GM19035 (cell line): Measurements from ENCODE around the gene MICAL2.

ENCODE experiments used
- ATAC-seq: cut with Tn5 transposase; IDR thresholded peaks from one replicate; pipeline ENCODE4 v1.9.1; 2021; ENCODE audit not compliant: unreplicated experiment

MICAL2 gene

DNA sequence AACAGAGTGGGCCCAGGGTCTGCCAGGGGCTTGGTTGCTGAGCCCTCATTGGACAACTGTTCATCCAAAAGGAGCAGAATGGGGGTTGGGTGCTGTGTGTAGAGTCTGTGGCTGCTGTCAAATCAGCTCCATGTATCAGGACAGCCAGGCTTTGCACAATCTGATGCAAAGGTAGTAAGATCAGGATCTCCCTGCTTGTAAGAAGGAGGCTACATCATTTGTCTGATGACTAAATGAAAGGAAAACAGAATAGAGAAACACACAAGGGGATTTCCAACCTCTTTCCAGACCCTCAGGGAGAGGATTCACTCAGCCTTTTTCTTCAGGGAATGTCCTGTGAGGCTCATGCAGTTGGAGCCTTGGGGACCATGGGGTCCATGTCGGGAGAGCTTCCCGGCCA lies 7.2 kb downstream of the MICAL2 start:
- no peak for ATAC-seq

DNA sequence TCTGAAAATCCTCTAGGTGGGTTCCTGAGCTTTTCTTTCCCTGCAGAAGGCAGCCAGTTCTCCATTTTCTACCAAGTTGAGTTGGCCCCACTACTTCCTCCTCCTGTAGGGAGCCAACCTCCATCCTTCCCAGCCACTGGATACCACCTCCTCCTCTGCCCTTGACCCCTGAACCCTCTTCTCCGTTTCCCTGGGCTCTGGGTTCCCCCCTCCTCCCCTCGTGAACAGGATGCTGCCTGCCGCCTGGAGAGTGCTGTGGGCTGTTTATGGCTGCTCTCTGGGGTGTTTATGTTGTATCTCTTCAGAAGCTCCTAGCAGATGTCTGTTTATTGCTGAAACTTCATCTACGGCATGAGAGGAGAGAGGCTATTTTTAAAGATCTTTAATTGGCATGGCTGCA lies 8.6 kb downstream of the MICAL2 start:
- ATAC-seq = no peak

DNA sequence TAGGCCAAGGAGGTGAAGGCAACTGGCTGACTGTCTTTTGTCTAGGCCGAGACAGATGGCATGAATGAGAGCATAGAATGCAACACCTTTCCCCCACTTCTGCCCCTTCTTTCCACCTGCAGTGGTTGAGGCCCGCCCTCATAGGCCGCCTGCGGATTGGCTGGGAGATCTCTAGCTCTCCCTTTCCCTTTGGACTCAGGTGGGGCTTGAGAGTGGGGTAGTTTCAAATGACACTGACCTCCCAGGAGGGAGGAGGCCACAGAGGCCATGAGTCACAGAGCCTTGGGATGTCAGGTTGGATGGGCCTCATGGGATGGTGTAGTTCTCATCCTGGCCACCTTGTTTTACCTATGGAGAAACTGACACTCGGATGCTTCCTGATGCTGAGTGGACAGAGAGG lies 9.1 kb downstream of the MICAL2 start:
- ATAC-seq = no peak

DNA sequence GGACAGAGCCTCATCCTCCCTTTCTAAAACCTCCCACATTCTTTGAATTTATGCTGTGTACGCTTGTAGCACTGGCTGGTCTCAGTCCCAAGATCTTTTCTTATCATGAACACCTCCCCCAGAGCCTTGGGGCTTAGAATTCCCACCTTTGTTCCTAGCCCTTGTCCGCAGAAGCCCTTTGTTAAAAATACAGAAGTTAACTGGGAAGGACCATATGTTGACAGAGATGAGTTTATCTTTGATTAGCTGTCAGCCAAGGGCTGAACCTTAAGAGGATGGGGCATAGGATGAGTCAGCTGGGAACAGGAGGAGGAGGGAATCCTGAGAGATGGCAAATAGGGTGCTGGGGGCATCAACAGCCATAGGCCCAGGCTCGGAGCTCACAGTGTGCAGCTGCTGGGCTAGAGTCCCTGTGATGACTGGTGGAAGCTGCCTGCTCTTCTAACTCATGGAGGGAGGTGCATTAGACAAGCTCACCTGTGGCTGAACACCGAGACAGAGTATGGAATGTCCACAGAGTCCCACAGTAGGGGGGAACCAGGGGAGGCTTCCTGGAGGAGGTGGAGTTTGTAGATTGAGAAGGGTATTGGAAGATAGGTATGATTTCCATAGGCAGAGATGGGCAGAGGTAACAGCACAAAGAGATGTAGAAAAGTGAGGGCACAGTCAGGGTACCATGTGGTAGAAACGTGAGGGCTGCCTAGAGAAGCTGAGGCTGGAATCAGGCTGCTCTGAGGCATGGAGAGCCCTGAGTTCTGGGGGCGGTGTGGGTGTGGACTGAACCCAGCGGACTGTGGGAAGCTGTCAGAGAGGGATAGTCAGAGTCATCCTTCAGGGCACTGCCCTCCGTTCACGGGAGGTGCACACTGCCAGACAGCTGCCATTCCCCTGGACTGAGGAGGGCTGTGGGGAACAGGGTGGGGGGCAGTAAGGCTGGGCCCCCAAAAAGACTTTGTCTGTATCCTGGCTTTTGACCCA lies 9.9 kb downstream of the MICAL2 start:
- no peak for ATAC-seq

DNA sequence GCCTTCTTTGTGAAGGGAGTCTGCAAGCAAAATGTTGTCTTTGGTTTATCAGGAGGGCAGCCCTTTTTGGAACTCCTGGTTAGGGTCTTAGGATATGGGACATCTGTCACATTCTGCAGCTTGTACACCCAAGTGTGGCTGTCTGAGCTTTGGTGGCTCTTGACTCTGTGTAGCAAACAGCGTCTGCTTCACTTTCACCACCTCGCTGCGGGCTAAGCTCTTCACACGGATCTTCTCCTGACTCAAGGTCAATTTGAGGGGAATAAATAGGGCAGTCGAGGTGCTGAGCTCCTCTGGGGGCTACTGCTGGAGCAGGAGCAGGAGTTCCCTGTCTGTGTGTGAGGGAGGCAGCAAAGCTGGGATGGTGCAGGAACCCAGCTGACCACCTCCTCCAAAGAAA lies 10.6 kb downstream of the MICAL2 start:
- ATAC-seq = no peak

DNA sequence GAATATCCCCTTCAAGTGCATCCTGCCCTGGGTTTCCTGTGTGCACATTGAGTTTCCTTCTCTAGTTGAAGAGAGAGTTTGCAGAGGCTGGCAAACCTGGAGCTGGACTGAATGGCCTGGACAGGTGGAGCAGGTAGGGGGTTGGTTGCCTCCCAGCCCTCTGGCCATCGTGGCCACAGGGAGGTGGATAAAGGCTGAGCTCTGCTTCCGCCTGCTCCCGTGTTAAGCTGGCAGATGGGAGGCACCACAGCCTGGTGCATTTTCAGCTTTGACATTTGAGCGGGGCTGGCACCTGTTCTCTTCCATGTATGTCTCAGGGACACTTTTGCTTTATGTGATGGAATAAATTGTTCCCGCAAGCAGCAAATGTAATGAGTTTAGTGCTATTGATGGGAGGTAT lies 11.1 kb downstream of the MICAL2 start:
- ATAC-seq = no peak

DNA sequence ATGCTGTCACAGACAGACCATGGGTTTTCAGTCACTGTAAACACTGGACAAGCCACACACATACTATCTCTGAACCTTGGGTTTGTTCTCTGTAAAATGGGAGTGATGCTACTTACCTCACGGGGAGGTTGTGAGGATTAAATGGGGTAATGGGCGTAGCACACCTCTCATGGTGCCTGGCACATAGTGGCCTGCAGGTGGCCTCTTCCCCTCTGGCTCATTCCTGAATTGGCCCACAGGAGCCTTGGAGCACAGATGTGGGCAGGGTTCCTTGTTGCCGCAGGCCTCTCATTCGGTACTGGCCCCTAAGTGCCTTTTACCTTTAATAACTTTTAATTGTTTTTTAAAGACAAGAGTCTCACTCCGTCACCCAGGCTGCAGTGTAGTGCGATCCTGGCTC lies 11.7 kb downstream of the MICAL2 start:
- ATAC-seq = no peak

DNA sequence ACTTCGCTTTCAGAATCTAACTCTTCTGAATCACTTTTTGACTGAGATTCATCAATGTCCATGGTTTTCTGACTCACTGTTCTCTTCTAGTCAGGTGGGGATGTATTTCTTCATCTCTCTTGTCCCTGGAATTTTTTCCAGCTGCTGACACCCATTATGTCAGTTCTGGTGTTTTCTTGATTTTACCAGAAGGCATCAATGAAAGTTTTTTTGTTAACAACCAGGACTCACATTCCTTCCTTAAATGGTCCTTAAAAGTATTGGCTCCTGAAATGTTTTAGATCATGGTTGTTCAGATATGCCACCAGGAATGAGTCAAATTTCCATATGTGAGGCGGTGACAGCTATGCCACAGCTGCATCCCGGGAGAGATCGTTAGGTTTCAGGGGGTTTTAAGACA lies 12.9 kb downstream of the MICAL2 start:
- no peak for ATAC-seq

DNA sequence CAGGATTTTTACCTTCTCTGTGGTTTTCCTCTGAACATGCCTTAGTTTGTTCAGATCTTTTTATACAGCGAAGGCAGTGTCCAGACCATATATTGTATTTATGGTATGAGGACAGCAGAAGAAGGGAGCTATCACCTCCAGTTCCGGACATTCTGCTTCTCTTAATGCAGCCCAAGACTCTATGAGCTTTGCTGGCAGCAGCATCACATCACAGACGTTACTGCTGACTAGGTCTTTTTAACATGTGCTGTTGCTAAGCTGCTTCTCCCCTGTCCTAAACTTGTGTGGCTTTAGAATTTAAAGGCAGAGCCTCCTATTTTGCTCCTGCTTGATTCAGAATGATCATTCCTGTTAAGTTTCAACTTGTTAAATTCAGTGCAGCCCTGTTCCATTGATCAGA lies 13.4 kb downstream of the MICAL2 start:
- ATAC-seq = no peak

DNA sequence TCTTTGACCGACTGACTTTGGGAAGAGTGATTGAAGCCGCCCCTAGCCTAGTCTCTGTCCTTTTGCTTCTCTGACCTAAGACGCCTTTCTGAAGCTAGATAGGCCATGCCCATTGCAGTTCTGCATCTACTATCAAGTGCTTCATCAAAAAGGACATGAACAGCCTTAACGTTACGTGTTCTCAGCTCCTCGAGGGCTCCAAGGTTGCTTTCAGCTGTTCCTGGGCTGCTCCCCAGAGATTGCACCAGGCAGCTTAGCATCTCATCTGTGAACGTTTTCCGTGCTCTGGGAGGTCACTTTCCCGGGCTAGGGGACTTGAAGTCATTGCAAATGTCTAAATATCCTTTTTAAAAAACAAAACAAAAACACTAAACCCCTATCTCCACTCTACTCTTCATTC lies 13.9 kb downstream of the MICAL2 start:
- ATAC-seq = no peak

DNA sequence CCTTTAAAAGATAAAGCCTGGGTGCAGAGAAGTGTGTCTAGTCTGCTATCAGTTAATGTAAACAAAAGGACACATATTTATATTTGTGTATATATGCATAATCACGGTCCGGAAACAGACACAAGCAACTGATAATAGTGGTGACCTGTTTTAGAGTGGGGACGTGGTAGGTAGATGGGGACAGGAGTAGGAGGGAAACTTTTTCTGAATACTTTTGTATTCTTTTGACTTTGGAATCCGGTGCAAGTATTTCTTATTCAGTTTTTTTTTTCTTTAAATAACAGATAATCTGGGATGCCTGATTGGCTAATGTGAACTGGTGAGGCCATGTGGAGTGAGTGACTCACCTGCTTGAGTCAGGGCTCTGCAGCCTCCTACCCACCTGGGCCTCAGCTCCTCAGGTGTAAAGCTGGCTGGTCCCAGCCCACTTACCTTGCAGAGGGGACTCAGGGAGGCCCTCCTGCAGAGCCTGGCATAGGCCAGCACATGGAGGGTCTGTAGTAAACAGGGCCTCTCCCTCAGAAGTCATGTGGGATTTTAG lies 15.3 kb downstream of the MICAL2 start:
- no peak for ATAC-seq

DNA sequence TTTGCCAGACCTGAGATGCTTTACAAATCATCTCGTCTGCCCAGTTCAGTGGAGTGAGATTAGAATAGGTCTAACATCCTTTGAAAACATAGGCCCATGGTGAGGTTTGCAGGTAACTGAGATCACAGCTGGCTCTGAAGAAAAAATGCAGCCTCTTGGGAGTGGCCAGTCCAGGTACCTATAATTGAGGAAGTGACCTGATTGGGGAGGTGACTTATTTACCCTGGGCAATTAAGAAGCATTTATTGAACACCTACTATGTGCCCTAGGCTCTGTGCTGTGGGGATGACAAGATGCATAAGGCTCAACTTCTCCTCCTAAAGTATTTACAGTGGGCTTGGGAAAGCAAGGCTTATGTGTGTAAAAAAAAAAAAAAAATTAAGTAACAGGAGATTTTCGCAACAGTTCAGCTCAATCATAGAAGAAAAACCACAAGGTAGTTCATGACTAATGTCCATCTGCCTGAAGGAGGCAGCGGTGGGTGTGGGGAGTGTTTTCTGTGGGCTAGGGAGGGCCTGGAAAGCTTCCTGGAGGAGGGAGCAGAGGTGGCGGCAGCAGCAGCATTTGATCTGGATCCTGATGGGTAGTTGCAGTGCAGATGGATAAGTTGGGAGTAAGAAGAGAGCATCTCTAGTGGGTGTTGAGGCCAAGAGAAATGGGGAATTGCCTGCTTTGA lies 16.1 kb downstream of the MICAL2 start:
- no peak for ATAC-seq

DNA sequence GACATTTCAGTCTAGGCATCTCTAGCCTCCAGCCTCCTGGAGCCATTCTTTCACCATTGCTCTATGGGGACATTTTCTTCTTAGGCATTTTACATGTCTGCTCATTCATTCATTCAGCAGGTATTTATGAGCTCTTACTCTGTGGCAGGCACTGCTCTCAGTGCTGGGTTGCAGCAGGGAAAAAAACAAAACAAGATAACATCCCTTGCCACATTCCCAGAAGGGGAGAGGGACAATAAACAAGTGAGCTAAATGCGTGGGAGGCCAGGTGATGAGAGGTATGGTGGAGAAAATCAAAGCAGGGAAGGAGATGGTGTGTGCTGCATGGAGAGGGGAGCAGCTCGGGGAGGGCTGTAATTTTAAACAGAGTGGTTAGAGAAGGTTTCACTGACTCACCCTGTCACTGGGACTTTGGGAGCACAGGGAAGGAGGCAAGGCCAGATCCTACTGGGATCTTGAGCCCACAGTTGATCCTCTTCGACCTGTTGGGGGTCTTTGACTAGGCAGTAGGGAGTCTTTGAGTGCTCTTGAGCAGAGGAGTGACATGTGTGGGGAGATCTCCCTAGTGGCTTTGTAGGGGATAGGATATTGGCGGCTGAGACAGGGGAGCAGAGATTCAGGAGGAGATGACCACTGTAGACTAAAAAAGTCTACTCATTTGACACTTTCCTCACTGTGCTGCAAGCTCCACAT lies 17.0 kb downstream of the MICAL2 start:
- no peak for ATAC-seq

DNA sequence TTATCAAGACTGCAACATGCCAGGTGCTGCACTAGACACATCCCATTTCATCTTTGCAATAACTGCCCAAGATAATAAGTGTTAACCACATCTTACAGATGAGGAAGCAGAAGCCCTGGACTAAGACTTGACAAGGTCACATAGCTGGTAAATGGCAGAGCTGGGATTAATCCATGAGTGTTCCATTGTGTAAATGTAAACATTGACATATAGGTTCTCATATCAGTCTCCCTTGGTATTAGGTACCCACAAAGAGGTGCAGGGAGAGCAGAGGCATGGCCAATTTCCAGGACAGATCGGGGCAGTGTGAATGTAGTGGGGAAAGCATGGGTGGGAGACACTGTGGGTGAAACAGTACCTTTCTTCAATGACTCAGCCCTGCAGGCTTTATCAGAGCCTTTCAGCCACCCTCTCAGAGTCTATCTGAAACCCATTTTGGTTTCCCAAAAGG lies 17.9 kb downstream of the MICAL2 start:
- no peak for ATAC-seq

DNA sequence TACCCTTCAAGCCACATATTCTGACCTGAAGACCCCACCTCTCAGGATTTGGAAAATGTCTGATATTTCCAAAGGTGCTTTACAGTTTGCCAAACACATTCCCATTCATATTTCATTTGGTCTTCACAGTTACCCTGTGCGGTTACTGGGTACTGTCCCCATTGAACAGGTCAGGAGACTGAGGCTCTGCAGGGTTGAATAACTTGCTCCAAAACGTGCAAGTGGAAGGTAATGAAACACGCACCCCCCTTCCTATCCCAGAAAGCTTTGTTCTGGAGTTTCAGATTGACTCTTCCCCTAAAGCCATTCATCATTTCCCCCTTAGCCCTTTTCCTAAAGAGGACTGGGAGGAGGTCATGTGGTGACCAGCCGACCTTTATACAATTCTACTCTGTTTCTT lies 18.8 kb downstream of the MICAL2 start:
- no peak for ATAC-seq

DNA sequence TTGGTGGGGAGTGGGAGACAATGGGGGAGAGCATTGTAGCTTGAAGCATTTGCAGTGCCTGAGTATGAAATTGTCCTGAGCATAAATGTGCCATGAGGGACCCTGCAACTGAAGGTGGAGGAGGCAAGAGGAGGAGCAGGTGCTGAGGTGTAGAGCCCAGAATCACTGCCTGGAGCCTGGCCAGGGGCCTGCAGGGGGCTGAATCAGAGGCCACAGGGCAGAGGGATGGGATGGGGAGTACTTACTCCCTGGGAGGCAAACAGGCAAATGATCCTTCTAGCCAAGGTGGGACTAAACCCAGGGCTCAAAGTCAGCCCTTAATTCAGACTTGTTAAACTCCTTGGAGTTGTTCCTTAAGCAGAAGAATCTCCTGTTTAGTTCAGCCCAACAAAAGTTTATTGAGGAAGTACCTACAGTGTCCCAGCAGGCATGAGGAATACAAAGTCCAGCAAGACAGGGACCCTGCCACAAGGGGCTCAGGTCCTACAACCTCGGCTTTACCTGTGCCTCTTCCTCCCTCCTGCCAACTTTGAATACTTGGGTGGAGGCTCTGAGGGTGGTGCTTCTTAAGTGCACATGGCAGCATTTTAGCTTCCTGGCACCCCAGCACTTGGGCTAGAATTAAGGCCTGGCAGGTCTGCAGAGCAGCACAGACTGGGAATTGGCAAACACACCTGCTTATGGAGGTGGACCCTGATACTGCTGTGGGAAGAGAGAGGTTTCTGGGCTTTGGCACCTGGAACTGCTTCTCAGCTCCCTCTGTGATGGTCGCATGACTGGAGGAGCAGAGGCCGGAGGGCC lies 20.0 kb downstream of the MICAL2 start:
- no peak for ATAC-seq

DNA sequence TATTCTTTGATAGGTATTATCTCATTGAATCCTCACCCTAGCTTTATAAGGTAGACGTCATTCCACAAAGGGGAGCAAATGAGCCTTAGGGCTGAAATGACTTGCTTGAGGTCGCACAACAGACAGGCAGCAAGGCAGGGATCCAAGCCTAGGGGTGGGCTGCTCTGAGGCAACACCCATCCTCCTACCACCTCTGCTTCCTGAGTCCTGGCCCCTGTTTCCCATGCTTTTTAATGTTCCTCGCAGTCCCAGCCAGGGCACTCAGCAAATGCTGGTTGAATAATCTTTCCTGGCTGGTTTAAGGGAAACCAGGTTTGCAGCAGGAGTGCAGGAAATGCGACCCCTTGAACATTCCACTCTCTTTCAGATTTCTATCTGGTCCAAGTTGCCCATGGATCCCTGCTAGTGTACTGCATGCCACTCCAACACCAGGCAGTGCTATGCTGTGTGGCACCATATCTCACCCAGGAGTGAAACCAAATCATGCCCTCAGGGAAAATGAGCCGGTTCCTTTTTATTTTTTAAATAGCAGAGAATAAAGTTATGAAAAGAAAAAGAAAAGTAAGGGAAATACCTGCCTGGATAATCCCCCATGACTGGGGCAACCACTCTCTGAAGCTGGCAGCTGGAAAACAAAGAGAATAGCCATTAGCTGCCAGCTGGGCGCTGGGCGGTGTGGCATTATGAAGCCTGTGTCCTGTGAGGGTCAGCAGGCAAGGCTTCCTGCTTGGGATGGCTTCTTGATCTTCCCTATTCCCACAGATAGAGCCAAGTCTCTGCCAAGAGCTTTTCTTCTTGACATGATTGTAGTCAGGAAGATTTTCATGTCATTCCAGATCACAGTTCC lies 21.8 kb downstream of the MICAL2 start:
- ATAC-seq = no peak

DNA sequence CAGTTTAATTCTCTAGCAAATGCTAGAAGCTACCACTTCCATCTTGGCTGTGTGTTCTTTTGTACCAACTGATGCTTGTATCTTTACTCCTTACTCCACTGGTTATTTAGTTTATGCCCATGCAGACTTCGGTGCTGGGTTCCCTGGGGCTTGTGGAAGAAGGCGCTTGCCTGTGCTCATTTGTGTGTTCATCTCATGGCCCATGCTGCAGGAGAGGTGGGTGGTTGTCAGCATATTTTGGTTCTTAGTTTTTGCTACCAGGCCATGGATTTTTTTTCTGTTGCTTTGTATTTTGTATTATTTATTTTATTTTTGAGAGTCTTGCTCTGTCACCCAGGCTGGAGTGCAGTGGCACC lies 22.4 kb downstream of the MICAL2 start:
- no peak for ATAC-seq

DNA sequence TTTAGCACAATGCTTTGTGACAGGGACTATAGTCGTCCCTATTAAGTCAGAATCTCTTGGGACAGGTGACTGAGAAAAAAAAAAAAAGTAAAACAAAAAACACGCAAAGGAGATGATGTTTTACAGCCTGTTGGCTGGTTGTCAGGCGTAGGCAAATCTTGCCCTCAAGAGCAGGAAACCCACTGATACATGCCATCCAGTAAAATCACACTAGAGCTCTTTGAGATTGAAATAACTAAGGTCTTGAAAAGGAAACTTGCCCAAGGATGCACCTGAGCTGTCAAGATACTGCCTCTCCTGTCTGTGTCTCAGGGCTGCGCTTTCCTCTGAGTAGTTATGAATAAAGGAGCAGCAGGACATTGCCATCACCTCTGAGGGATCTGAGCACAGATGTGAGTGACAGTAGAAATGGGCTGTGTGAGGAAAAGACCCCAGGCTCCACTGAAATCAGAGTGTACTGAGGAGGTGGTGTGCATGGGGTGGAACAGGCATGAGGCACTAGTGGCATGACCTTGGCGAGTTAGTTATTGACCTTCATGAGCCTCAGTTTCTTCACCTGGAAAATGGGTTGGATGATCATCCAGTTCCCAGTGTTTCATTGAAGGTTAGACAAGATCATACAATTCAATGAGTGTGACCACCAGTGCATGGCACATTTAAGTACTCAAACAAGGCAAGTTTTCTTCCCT lies 23.3 kb downstream of the MICAL2 start:
- ATAC-seq = no peak
